GM12878 (cell line): ENCODE measurements around the gene ZNF302. TPM values are rescaled to one million over a fixed set of nuclear protein-coding genes. Genes with fewer than 3 reads are reported as not detected.

Source experiments
- ATAC-seq: fragments of 200-7000 bp; cut with Tn5 transposase; 3 replicates; pipeline ENCODE4 v1.9.1; 2020; ENCODE audit warnings: mild to moderate bottlenecking, moderate library complexity
- BruUV-seq: library from RNA; stranded (reverse); fragments of 400-500 nt; replicated peaks from 2 replicates; lab custom pipeline; 2021; lab: Mats Ljungman, UMichigan
- CTCF ChIA-PET: fragments of 300-600 bp; sonication (Branson Sonifier 250); formaldehyde crosslinking; extraction: SDS; loops from one replicate; lab custom pipeline; 2021; ENCODE audit warnings: inconsistent platforms; lab: Yijun Ruan, JAX
- POLR2A ChIA-PET: fragments of 350-600 bp; formaldehyde crosslinking; extraction: SDS; loops from one replicate; lab custom pipeline; 2021; ENCODE audit warnings: inconsistent platforms; lab: Charles Lee
- RAD21 ChIA-PET: fragments of 300-600 bp; sonication (Branson Sonifier 250); formaldehyde crosslinking; loops from one replicate; lab custom pipeline; 2023; ENCODE audit warnings: antibody characterized with exemption; ENCODE audit not compliant: unreplicated experiment; lab: Charles Lee
- SMC1A ChIA-PET: fragments of 300-600 bp; sonication (Branson Sonifier 250); formaldehyde crosslinking; loops from one replicate; lab custom pipeline; 2023; ENCODE audit not compliant: unreplicated experiment, uncharacterized antibody; lab: Charles Lee
- DNase-seq: peaks from one replicate; pipeline ENCODE4 v3.0.0-alpha.2; 2011; ENCODE audit warnings: low read depth, low spot score
- FAIRE-seq: peaks from 3 replicates; lab custom pipeline; 2011; peaks lifted over from hg19 to GRCh38; lab: Jason Lieb, UNC
- H2AFZ ChIP-seq: 2 replicates; pipeline ENCODE4 v1.6.0; 2011; ENCODE audit warnings: low read depth, low read length, control low read depth; ENCODE audit not compliant: control insufficient read depth
- H3K27ac ChIP-seq: 2 replicates; pipeline ENCODE4 v1.5.1; 2011; ENCODE audit warnings: control low read depth; ENCODE audit not compliant: control insufficient read depth, insufficient read depth
- H3K27me3 ChIP-seq, 2 experiments: replicated peaks in 1 of 2; 2 replicates each; pipeline versions ENCODE4 v1.6.0 to v1.6.1; 2011; ENCODE audit warnings: low read length in 1 of 2; ENCODE audit not compliant: control insufficient read depth in 2 of 2, insufficient read depth in 2 of 2
- H3K36me3 ChIP-seq, 2 experiments: 2 replicates each; pipeline ENCODE4 v1.5.1; 2011; ENCODE audit warnings: low read length in 1 of 2; ENCODE audit not compliant: control insufficient read depth in 2 of 2, insufficient read depth in 2 of 2
- H3K4me1 ChIP-seq: 2 replicates; pipeline ENCODE4 v1.6.1; 2011; ENCODE audit warnings: mild to moderate bottlenecking, low read length, moderate library complexity, mixed read lengths; ENCODE audit not compliant: control insufficient read depth, insufficient read depth
- H3K4me2 ChIP-seq: 2 replicates; pipeline ENCODE4 v1.6.0; 2011; ENCODE audit warnings: control low read depth; ENCODE audit not compliant: control insufficient read depth, insufficient read depth
- H3K4me3 ChIP-seq: fragments of 200-600 bp; sonication (generic); 2 replicates; pipeline ENCODE4 v1.5.1; 2016
- H3K79me2 ChIP-seq: 2 replicates; pipeline ENCODE4 v1.6.0; 2011; ENCODE audit warnings: low read length; ENCODE audit not compliant: control insufficient read depth, insufficient read depth
- H3K9ac ChIP-seq: 2 replicates; pipeline ENCODE4 v1.8.0; 2011; ENCODE audit warnings: low read length, control low read depth, mixed read lengths; ENCODE audit not compliant: control insufficient read depth, insufficient read depth
- H3K9me3 ChIP-seq: replicated peaks from 3 replicates; pipeline ENCODE4 v1.5.1; 2011; ENCODE audit warnings: mild to moderate bottlenecking, low read length; ENCODE audit not compliant: control insufficient read depth, insufficient read depth
- H4K20me1 ChIP-seq: 2 replicates; pipeline ENCODE4 v1.6.0; 2011; ENCODE audit not compliant: control insufficient read depth, insufficient read depth
- BACH1 ChIP-seq: fragments of 450-650 bp; IDR thresholded peaks from 2 replicates; pipeline ENCODE4 v1.6.1; 2017; ENCODE audit warnings: mild to moderate bottlenecking, borderline replicate concordance
- BHLHE40 ChIP-seq, 2 experiments: fragments of 450-650 bp in 1 of 2; IDR thresholded peaks; 2 replicates each; pipeline ENCODE4 v1.6.1; 2011 to 2017; ENCODE audit warnings: low read depth in 2 of 2, borderline replicate concordance in 1 of 2, improper control_type of control experiment in 1 of 2, low read length in 1 of 2, mild to moderate bottlenecking in 1 of 2
- CHD1 ChIP-seq: IDR thresholded peaks from 2 replicates; pipeline ENCODE4 v1.6.1; 2012; ENCODE audit warnings: low read depth, low read length, improper control_type of control experiment
- CHD4 ChIP-seq: fragments of 200-600 bp; sonication (generic); IDR thresholded peaks from 2 replicates; pipeline ENCODE4 v1.6.1; 2016; ENCODE audit warnings: mild to moderate bottlenecking
- LARP7 ChIP-seq: fragments of 450-650 bp; IDR thresholded peaks from 2 replicates; pipeline ENCODE4 v1.6.1; 2017; ENCODE audit warnings: mild to moderate bottlenecking
- MEF2B ChIP-seq: fragments of 450-650 bp; IDR thresholded peaks from 2 replicates; pipeline ENCODE4 v1.6.1; 2018; ENCODE audit warnings: mild to moderate bottlenecking, moderate library complexity; ENCODE audit not compliant: partially characterized antibody, poor library complexity, severe bottlenecking
- POLR2A ChIP-seq: IDR thresholded peaks from 2 replicates; pipeline ENCODE4 v1.6.1; 2011; ENCODE audit warnings: low read depth, mild to moderate bottlenecking, low read length
- RB1 ChIP-seq: fragments of 450-650 bp; formaldehyde crosslinking; IDR thresholded peaks from 2 replicates; pipeline ENCODE4 v1.6.1; 2017; ENCODE audit warnings: mild to moderate bottlenecking, borderline replicate concordance
- SIN3A ChIP-seq: IDR thresholded peaks from 2 replicates; pipeline ENCODE4 v1.6.1; 2012; ENCODE audit warnings: low read depth, low read length, improper control_type of control experiment
- SMAD5 ChIP-seq: IDR thresholded peaks from 2 replicates; pipeline ENCODE4 v1.6.1; 2016; ENCODE audit warnings: antibody characterized with exemption, low read depth
- STAT3 ChIP-seq: IDR thresholded peaks from 2 replicates; pipeline ENCODE4 v1.6.1; 2011; ENCODE audit warnings: low read depth, low read length, improper control_type of control experiment
- SUPT20H ChIP-seq: IDR thresholded peaks from 2 replicates; pipeline ENCODE4 v1.6.1; 2011; ENCODE audit warnings: low read depth, mild to moderate bottlenecking, low read length, moderate library complexity, borderline replicate concordance; ENCODE audit not compliant: control insufficient read depth
- ZSCAN29 ChIP-seq: fragments of 450-650 bp; IDR thresholded peaks from 2 replicates; pipeline ENCODE4 v1.6.1; 2017; ENCODE audit warnings: mild to moderate bottlenecking, moderate library complexity
- WGBS: methylation state at CpG from one replicate; pipeline ENCODE4 v1.1.6; 2016; ENCODE audit warnings: low lambda C conversion rate; ENCODE audit not compliant: insufficient replicate concordance, insufficient coverage; ENCODE audit errors: missing lambda C conversion rate; 5-methylcytosine and 5-hydroxymethylcytosine counted together
- in situ Hi-C: fragments of 300-500 bp; cut with MboI; formaldehyde crosslinking; loops from 9 replicates; pipeline ENCODE4 v1.14.3; 2018; ENCODE audit warnings: mixed read lengths
- intact Hi-C: fragments of 100-400 bp; cut with micrococcal nuclease; formaldehyde crosslinking; loops from one replicate; pipeline ENCODE4 v1.14.2; 2022; ENCODE audit not compliant: unreplicated experiment
- polyA plus RNA-seq, 11 experiments: library from polyadenylated mRNA; depleted of rRNA in 4 of 11; unstranded in 6 of 11; stranded (reverse) in 5 of 11; fragments of >200 nt; fragmentation: Nextera tagmentation in 4 of 11; fragmentation: Illumina TruSeq in 1 of 11; extraction: Ambion mirVana in 4 of 11; extraction: Trizol in 1 of 11; gene quantifications; 1 replicate in 1 of 11; 2 replicates in 10 of 11; pipeline versions ENCODE4 v1.2.1 to v1.2.3, GENCODE V29; 2011 to 2016; ENCODE audit warnings: inconsistent platforms in 2 of 11, missing spikeins in 2 of 11, low read depth in 1 of 11
- total RNA-seq, 4 experiments: library from RNA; depleted of rRNA in 3 of 4; stranded (reverse); fragments of >200 nt in 3 of 4; fragmentation: Illumina TruSeq in 1 of 4; extraction: Trizol in 1 of 4; gene quantifications; 2 replicates each; pipeline versions ENCODE4 v1.2.1 to v1.2.3, GENCODE V29; 2013 to 2021
- TF ChIP-seq, protein P1 (sequence below): IDR thresholded peaks from 2 replicates; pipeline ENCODE4 v1.6.1; 2011; ENCODE audit warnings: mild to moderate bottlenecking, low read depth, low read length, moderate library complexity; ENCODE audit not compliant: insufficient replicate concordance
- TF ChIP-seq, protein P2 (sequence below), 3 experiments: IDR thresholded peaks in 2 of 3; conservative IDR thresholded peaks in 1 of 3; 2 replicates each; pipeline ENCODE4 v1.5.1; 2011; ENCODE audit warnings: low read depth in 3 of 3, low read length in 3 of 3, mild to moderate bottlenecking in 3 of 3, control low read depth in 2 of 3, moderate library complexity in 2 of 3, inconsistent platforms in 1 of 3, mixed read lengths in 1 of 3; ENCODE audit not compliant: control insufficient read depth in 2 of 3, insufficient read depth in 1 of 3; ENCODE audit errors: extremely low read depth in 1 of 3

The ZNF302 gene
- total and polyA plus RNA-seq, 10 of the 15 experiments (the other 5 are each of a cell fraction or from before 2014, with no cell fraction given) = 8.4 to 35.4 (median 19.7) TPM

DNA sequence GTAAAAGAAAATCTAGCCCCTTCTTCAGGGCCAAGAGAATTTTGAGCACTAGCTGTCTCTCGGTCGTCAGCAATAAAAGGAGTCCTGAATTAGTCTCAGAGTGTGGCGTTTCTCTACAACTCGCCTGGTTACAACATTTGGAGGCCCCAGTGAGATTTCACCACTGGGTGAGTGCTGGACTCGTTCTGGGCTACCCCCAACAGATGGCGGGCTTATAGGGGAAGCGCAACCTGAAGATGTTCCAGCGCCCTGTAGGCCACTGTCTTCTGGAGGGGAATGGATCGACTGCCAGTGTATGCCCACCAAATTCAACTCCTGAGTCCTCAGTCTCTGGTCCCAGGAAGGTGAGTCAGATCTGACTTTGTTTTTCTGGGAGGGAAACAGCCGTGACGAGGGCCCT, 44.9 kb downstream of the ZNF302 start:
- no peak overlapping the region for H3K9ac ChIP-seq
- ChIA-PET SMC1A (no interaction called here), CTCF (no interaction called here), POLR2A (no interaction called here), RAD21 (no interaction called here)
- BruUV-seq = no TSS peak
- H3K36me3 ChIP-seq = no peaks in the 10 kb centered on the region
- in situ Hi-C loops = loop anchor here (25.0 kb wide), 1 partner anchor 935 kb away; the partner anchor contains the start of gene KCTD15
- TF ChIP-seq RB1 = no peak
- TF ChIP-seq, protein P1, sequence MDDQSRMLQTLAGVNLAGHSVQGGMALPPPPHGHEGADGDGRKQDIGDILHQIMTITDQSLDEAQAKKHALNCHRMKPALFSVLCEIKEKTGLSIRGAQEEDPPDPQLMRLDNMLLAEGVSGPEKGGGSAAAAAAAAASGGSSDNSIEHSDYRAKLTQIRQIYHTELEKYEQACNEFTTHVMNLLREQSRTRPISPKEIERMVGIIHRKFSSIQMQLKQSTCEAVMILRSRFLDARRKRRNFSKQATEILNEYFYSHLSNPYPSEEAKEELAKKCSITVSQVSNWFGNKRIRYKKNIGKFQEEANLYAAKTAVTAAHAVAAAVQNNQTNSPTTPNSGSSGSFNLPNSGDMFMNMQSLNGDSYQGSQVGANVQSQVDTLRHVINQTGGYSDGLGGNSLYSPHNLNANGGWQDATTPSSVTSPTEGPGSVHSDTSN = no peak
- TF ChIP-seq BACH1 = no peak
- TF ChIP-seq STAT3 = no peak
- TF ChIP-seq SIN3A = no peak
- no peaks in the 10 kb centered on the region for H3K27me3 ChIP-seq
- H3K27ac ChIP-seq = no peak overlapping the region
- H3K4me2 ChIP-seq = no peak overlapping the region
- DNase-seq (no peak), FAIRE-seq (no peak), ATAC-seq (no peak)
- H4K20me1 ChIP-seq = no peaks in the 10 kb centered on the region
- H3K9me3 ChIP-seq = no peaks in the 10 kb centered on the region
- no peaks in the 10 kb centered on the region for H3K4me1 ChIP-seq
- H3K4me3 ChIP-seq = no peak overlapping the region
- H2AFZ ChIP-seq = no peak overlapping the region
- intact Hi-C loops = no loop called here
- whole genome bisulfite sequencing = 24% methylated on average over 11 of the region's 11 CpGs
- no peaks in the 10 kb centered on the region for H3K79me2 ChIP-seq

DNA sequence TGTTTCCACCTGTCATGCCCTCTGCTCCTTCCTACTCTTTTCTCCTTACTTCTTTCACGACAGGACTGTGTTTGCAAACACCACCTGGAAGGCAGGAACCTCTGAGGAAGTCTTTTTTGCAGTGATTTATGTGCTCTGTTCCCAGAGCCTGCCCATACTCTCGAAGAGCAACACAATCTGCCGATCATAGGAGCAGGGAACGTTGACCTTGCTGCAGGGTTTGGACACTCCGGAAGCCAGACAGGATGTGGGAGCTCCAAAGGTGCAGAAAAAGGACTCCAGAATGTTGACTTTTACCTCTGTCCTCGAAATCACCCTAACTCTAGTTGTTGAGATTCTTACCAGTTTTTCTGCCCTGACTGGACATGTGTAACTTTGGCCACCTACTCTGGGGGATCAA, 47.9 kb downstream of the ZNF302 start:
- SMC1A ChIA-PET = no interaction called here
- WGBS = 17% methylated on average over 6 of the region's 6 CpGs
- intact Hi-C loops = no loop called here
- TF ChIP-seq SUPT20H (no peak), BHLHE40 (IDR thresholded peaks at IDR 0.05; ENCODE audit: borderline replicate concordance in 1 of 2, low read depth in 2 of 2, low read length in 1 of 2) (no peak), ZSCAN29 (no peak), CHD4 (no peak), BACH1 (no peak), MEF2B (no peak), POLR2A (no peak), LARP7 (no peak), CHD1 (no peak), SMAD5 (no peak)
- TF ChIP-seq, protein P2, sequence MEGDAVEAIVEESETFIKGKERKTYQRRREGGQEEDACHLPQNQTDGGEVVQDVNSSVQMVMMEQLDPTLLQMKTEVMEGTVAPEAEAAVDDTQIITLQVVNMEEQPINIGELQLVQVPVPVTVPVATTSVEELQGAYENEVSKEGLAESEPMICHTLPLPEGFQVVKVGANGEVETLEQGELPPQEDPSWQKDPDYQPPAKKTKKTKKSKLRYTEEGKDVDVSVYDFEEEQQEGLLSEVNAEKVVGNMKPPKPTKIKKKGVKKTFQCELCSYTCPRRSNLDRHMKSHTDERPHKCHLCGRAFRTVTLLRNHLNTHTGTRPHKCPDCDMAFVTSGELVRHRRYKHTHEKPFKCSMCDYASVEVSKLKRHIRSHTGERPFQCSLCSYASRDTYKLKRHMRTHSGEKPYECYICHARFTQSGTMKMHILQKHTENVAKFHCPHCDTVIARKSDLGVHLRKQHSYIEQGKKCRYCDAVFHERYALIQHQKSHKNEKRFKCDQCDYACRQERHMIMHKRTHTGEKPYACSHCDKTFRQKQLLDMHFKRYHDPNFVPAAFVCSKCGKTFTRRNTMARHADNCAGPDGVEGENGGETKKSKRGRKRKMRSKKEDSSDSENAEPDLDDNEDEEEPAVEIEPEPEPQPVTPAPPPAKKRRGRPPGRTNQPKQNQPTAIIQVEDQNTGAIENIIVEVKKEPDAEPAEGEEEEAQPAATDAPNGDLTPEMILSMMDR (IDR thresholded peaks at IDR 0.05 in 2 of 3, conservative IDR thresholded peaks at IDR 0.05 in 1 of 3; ENCODE audit: control insufficient read depth in 2 of 3, extremely low read depth in 1 of 3, insufficient read depth in 1 of 3, low read depth in 3 of 3, low read length in 3 of 3) = no peak

More for the DNA sequence above, 47.9 kb downstream of the ZNF302 start:
- H3K4me3 ChIP-seq = no peak overlapping the region
- H3K27ac ChIP-seq = no peak overlapping the region
- ChIA-PET POLR2A (no interaction called here), RAD21 (interaction anchor here (1.1 kb wide), 1 partner anchor 204 kb away, joined by 3 read pairs; no protein-coding TSS in a partner anchor), CTCF (no interaction called here)
- H3K4me2 ChIP-seq = no peak overlapping the region
- FAIRE-seq = no peak
- H3K4me1 ChIP-seq = no peaks in the 10 kb centered on the region
- H4K20me1 ChIP-seq = no peaks in the 10 kb centered on the region
- in situ Hi-C loops = no loop called here
- no peaks in the 10 kb centered on the region for H3K9me3 ChIP-seq
- BruUV-seq = no TSS peak
- no peaks in the 10 kb centered on the region for H3K27me3 ChIP-seq
- no peak for ATAC-seq
- no peaks in the 10 kb centered on the region for H3K79me2 ChIP-seq
- no peak overlapping the region for H3K9ac ChIP-seq
- no peak overlapping the region for H2AFZ ChIP-seq
- DNase-seq = no peak
- H3K36me3 ChIP-seq = no peaks in the 10 kb centered on the region
